H9 (cell line): ENCODE data around the gene ATG13. TPM values are rescaled to one million over a fixed set of nuclear protein-coding genes. Genes with fewer than 3 reads are reported as not detected.

Source experiments
- DNase-seq: peaks from one replicate; pipeline ENCODE4 v3.0.0-alpha.2; 2017
- H2AFZ ChIP-seq: one replicate; pipeline ENCODE4 v1.6.1; 2013; ENCODE audit warnings: mild to moderate bottlenecking, low read length, control low read depth, moderate library complexity
- H2AK5ac ChIP-seq: 2 replicates; pipeline ENCODE4 v1.6.1; 2013; ENCODE audit warnings: low read length, control low read depth, mixed read lengths; ENCODE audit not compliant: insufficient read length
- H2BK120ac ChIP-seq: one replicate; pipeline ENCODE4 v1.6.1; 2013; ENCODE audit warnings: low read depth, mild to moderate bottlenecking, low read length, control low read depth, inconsistent platforms; ENCODE audit not compliant: poor library complexity, severe bottlenecking
- H2BK12ac ChIP-seq: 2 replicates; pipeline ENCODE4 v1.6.1; 2013; ENCODE audit warnings: low read length, control low read depth, mixed read lengths, low read depth; ENCODE audit not compliant: insufficient read length
- H2BK15ac ChIP-seq: 2 replicates; pipeline ENCODE4 v1.6.1; 2013; ENCODE audit warnings: low read depth, low read length, control low read depth
- H2BK20ac ChIP-seq: one replicate; pipeline ENCODE4 v1.6.1; 2013; ENCODE audit warnings: low read depth, mild to moderate bottlenecking, low read length, control low read depth, inconsistent platforms; ENCODE audit not compliant: poor library complexity, severe bottlenecking
- H2BK5ac ChIP-seq: 2 replicates; pipeline ENCODE4 v1.6.1; 2013; ENCODE audit warnings: low read length, control low read depth, mixed read lengths; ENCODE audit not compliant: insufficient read length
- H3K14ac ChIP-seq: 2 replicates; pipeline ENCODE4 v1.6.1; 2013; ENCODE audit warnings: low read length, control low read depth; ENCODE audit not compliant: insufficient read depth
- H3K18ac ChIP-seq: 2 replicates; pipeline ENCODE4 v1.6.1; 2013; ENCODE audit warnings: low read depth, mild to moderate bottlenecking, mixed read lengths, low read length, control low read depth; ENCODE audit not compliant: insufficient read length
- H3K23ac ChIP-seq: 2 replicates; pipeline ENCODE4 v1.6.1; 2013; ENCODE audit warnings: low read length, control low read depth, mixed read lengths, low read depth; ENCODE audit not compliant: insufficient read length
- H3K23me2 ChIP-seq: 2 replicates; pipeline ENCODE4 v1.6.1; 2013; ENCODE audit warnings: low read depth, mild to moderate bottlenecking, mixed read lengths, low read length, control low read depth; ENCODE audit not compliant: insufficient read length, poor library complexity, severe bottlenecking
- H3K27ac ChIP-seq: 2 replicates; pipeline ENCODE4 v1.5.1; 2013; ENCODE audit warnings: low read length, control low read depth, mixed read lengths, low read depth; ENCODE audit not compliant: insufficient read length
- H3K27me3 ChIP-seq: 2 replicates; pipeline ENCODE4 v1.6.1; 2013; ENCODE audit warnings: low read length, control low read depth, inconsistent platforms; ENCODE audit not compliant: insufficient read depth
- H3K4ac ChIP-seq: 2 replicates; pipeline ENCODE4 v1.6.1; 2013; ENCODE audit warnings: low read depth, mild to moderate bottlenecking, control low read depth, inconsistent platforms, low read length, moderate library complexity
- H3K4me1 ChIP-seq: 2 replicates; pipeline ENCODE4 v1.6.1; 2013; ENCODE audit warnings: low read length, control low read depth, inconsistent platforms; ENCODE audit not compliant: insufficient read depth
- H3K4me2 ChIP-seq: 2 replicates; pipeline ENCODE4 v1.6.1; 2013; ENCODE audit warnings: low read length, control low read depth, mixed read lengths; ENCODE audit not compliant: insufficient read length, insufficient read depth
- H3K56ac ChIP-seq: 2 replicates; pipeline ENCODE4 v1.6.1; 2013; ENCODE audit warnings: low read depth, mild to moderate bottlenecking, mixed read lengths, low read length, control low read depth; ENCODE audit not compliant: insufficient read length
- H3K79me1 ChIP-seq: 2 replicates; pipeline ENCODE4 v1.6.1; 2013; ENCODE audit warnings: low read depth, mild to moderate bottlenecking, moderate library complexity, low read length, control low read depth, inconsistent platforms; ENCODE audit not compliant: insufficient read depth, poor library complexity, severe bottlenecking
- H3K79me2 ChIP-seq: 2 replicates; pipeline ENCODE4 v1.6.1; 2013; ENCODE audit warnings: low read length, control low read depth, inconsistent platforms; ENCODE audit not compliant: insufficient read depth
- H3K9ac ChIP-seq: 2 replicates; pipeline ENCODE4 v1.6.1; 2013; ENCODE audit warnings: low read length, control low read depth, mixed read lengths; ENCODE audit not compliant: insufficient read length; ENCODE audit errors: extremely low read depth
- H3K9me3 ChIP-seq: one replicate; pipeline ENCODE4 v1.6.1; 2013; ENCODE audit warnings: low read depth, low read length, inconsistent platforms; ENCODE audit not compliant: control insufficient read depth
- H3T11ph ChIP-seq: one replicate; pipeline ENCODE4 v1.6.1; 2013; ENCODE audit warnings: mild to moderate bottlenecking, low read length, control low read depth, inconsistent platforms
- H4K20me1 ChIP-seq: one replicate; pipeline ENCODE4 v1.6.1; 2013; ENCODE audit not compliant: control insufficient read depth, insufficient read length, insufficient read depth
- H4K5ac ChIP-seq: 2 replicates; pipeline ENCODE4 v1.6.1; 2013; ENCODE audit warnings: low read depth, mild to moderate bottlenecking, mixed read lengths, low read length, control low read depth; ENCODE audit not compliant: insufficient read length
- H4K8ac ChIP-seq: replicated peaks from 2 replicates; pipeline ENCODE4 v1.6.1; 2013; ENCODE audit warnings: low read length, control low read depth, mixed read lengths, low read depth; ENCODE audit not compliant: insufficient read length
- H4K91ac ChIP-seq: 2 replicates; pipeline ENCODE4 v1.6.1; 2013; ENCODE audit warnings: low read depth, mild to moderate bottlenecking, moderate library complexity, mixed read lengths, low read length, control low read depth; ENCODE audit not compliant: insufficient read length
- H3K27ac Mint-ChIP-seq, 3 experiments: 2 replicates in 2 of 3; 3 replicates in 1 of 3; pipeline ENCODE4 v1.8.0; 2020 to 2021; ENCODE audit warnings: mixed read lengths in 3 of 3, mild to moderate bottlenecking in 1 of 3, moderate library complexity in 1 of 3
- H3K27me3 Mint-ChIP-seq: 2 replicates; pipeline ENCODE4 v1.8.0; 2021; ENCODE audit warnings: low read depth, mild to moderate bottlenecking, moderate library complexity, mixed read lengths
- H3K36me3 Mint-ChIP-seq, 3 experiments: 2 replicates in 2 of 3; 3 replicates in 1 of 3; pipeline ENCODE4 v1.8.0; 2020 to 2021; ENCODE audit warnings: low read depth in 3 of 3, mixed read lengths in 3 of 3; ENCODE audit not compliant: insufficient read depth in 1 of 3
- H3K4me1 Mint-ChIP-seq, 2 experiments: 2 replicates each; pipeline ENCODE4 v1.8.0; 2020; ENCODE audit warnings: mixed read lengths in 2 of 2
- H3K4me3 Mint-ChIP-seq, 2 experiments: 2 replicates in 1 of 2; 3 replicates in 1 of 2; pipeline ENCODE4 v1.8.0; 2020 to 2021; ENCODE audit warnings: mild to moderate bottlenecking in 2 of 2, mixed read lengths in 2 of 2, moderate library complexity in 1 of 2
- H3K9me3 Mint-ChIP-seq, 2 experiments: 2 replicates in 1 of 2; 3 replicates in 1 of 2; pipeline ENCODE4 v1.8.0; 2020; ENCODE audit warnings: mild to moderate bottlenecking in 2 of 2, mixed read lengths in 2 of 2, moderate library complexity in 1 of 2
- CTCF ChIP-seq: fragments of 200-600 bp; sonication (generic); conservative IDR thresholded peaks from 3 replicates; pipeline ENCODE4 v1.8.0; 2021; ENCODE audit warnings: antibody characterized with exemption, mild to moderate bottlenecking
- WGBS: extraction: QIAGEN DNeasy Blood & Tissue Kit; methylation state at CpG from one replicate; pipeline ENCODE4 v1.1.7; 2013; ENCODE audit warnings: missing lambda C conversion rate, low lambda C conversion rate, mixed read lengths; ENCODE audit not compliant: insufficient read length; ENCODE audit errors: extremely low coverage; 5-methylcytosine and 5-hydroxymethylcytosine counted together
- total RNA-seq: library from RNA; stranded (reverse); gene quantifications from 2 replicates; pipeline ENCODE4 v1.2.1, GENCODE V29; 2021

The ATG13 gene
- total RNA-seq, 1 experiment from 2014 or later: 79.1 TPM

- Mint-ChIP-seq H3K9me3 (peaks cover 4 to 6% of the 10 kb centered on the region in 2 experiments; a peak in 2 of 5 replicates), H3K36me3 (peaks cover 7 to 10% (median 8%) of the 10 kb centered on the region in 3 experiments; a peak in 6 of 7 replicates), H3K27ac (no peak overlapping the region), H3K4me1 (no peaks in the 10 kb centered on the region), H3K27me3 (no peaks in the 10 kb centered on the region), H3K4me3 (no peak overlapping the region)
- Histone ChIP-seq H2BK20ac (no peak overlapping the region), H4K5ac (no peak overlapping the region), H3K4me1 (no peaks in the 10 kb centered on the region), H2AFZ (no peak overlapping the region), H3K23me2 (no peaks in the 10 kb centered on the region), H3K9ac (no peak overlapping the region), H3K14ac (no peak overlapping the region), H2BK15ac (no peak overlapping the region), H3K18ac (no peak overlapping the region), H3K4ac (no peak overlapping the region), H2BK12ac (no peak overlapping the region), H3K27me3 (no peaks in the 10 kb centered on the region), H3K9me3 (no peaks in the 10 kb centered on the region), H4K91ac (no peak overlapping the region), H2BK5ac (no peak overlapping the region), H3K79me1 (peaks cover 5% of the 10 kb centered on the region), H4K20me1 (no peaks in the 10 kb centered on the region), H3K79me2 (peaks cover 3% of the 10 kb centered on the region; the same call in 1 of the 2 replicates), H3K4me2 (no peak overlapping the region), H3T11ph (no peak overlapping the region), H2BK120ac (no peak overlapping the region), H4K8ac (no peak overlapping the region), H3K27ac (no peak overlapping the region), H2AK5ac (no peak overlapping the region), H3K56ac (no peak overlapping the region), H3K23ac (no peak overlapping the region)
- no CpG with 5 or more reads among the region's 1 CpG for WGBS
- no peak for TF ChIP-seq CTCF
- DNase-seq: no peak
Observed at GRCh38 chr11:46574656-46575055, 42.7 kb upstream of the ATG13 start.
